Measurements from ENCODE around the gene SLC43A3. TPM values are rescaled to one million over a fixed set of nuclear protein-coding genes. Genes with fewer than 3 reads are reported as not detected.

SLC43A3 gene
- total and polyA plus RNA-seq, 9 of the 15 experiments (the other 6 are each of a cell fraction or from before 2014, with no cell fraction given), result 63.7 to 281 (median 139) TPM

GRCh38 chr11:57459164-57460021 lies 32.5 kb upstream of the SLC43A3 start (continued):
- TF ChIP-seq GTF3C2 (IDR thresholded peaks at IDR 0.05; ENCODE audit: borderline replicate concordance, extremely low read depth, insufficient read length) (no peak), E2F6 (IDR thresholded peaks at IDR 0.05; ENCODE audit: borderline replicate concordance in 1 of 2, extremely low read depth in 1 of 2, insufficient read depth in 1 of 2, insufficient read length in 1 of 2, low read depth in 1 of 2, low read length in 1 of 2, poor library complexity in 1 of 2, severe bottlenecking in 1 of 2) (peak; percentile 70 to 81), ZNF354B (CRISPR knock-in tag; IDR thresholded peaks at IDR 0.05) (no peak), SMARCA5 (IDR thresholded peaks at IDR 0.05) (no peak; the same call in 1 of the 2 replicates), ID3 (CRISPR knock-in tag; IDR thresholded peaks at IDR 0.05) (no peak), ID3 (tag; IDR thresholded peaks at IDR 0.05) (no peak), KLF13 (tag; IDR thresholded peaks at IDR 0.05; ENCODE audit: borderline replicate concordance, low read depth) (no peak), CREB1 (IDR thresholded peaks at IDR 0.05) (no peak), CREB1 (CRISPR knock-in tag; IDR thresholded peaks at IDR 0.05) (no peak), PCBP2 (IDR thresholded peaks at IDR 0.05; ENCODE audit: low read depth, low read length, poor library complexity, severe bottlenecking) (no peak), NFYB (IDR thresholded peaks at IDR 0.05; ENCODE audit: extremely low read depth, insufficient read length) (no peak), ZKSCAN3 (CRISPR knock-in tag; IDR thresholded peaks at IDR 0.05) (no peak), FUS (optimal IDR thresholded peaks at IDR 0.05; ENCODE audit: low read depth, low read length) (no peak), THRAP3 (IDR thresholded peaks at IDR 0.05; ENCODE audit: borderline replicate concordance) (no peak), CREB3 (tag; conservative IDR thresholded peaks at IDR 0.05; ENCODE audit: low read depth) (no peak)
- TF ChIP-seq, protein P1, sequence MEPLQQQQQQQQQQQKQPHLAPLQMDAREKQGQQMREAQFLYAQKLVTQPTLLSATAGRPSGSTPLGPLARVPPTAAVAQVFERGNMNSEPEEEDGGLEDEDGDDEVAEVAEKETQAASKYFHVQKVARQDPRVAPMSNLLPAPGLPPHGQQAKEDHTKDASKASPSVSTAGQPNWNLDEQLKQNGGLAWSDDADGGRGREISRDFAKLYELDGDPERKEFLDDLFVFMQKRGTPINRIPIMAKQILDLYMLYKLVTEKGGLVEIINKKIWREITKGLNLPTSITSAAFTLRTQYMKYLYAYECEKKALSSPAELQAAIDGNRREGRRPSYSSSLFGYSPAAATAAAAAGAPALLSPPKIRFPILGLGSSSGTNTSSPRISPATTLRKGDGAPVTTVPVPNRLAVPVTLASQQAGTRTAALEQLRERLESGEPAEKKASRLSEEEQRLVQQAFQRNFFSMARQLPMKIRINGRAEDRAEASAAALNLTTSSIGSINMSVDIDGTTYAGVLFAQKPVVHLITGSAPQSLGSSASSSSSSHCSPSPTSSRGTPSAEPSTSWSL (CRISPR knock-in tag; IDR thresholded peaks at IDR 0.05; ENCODE audit: borderline replicate concordance), result no peak
- TF ChIP-seq, protein P2, sequence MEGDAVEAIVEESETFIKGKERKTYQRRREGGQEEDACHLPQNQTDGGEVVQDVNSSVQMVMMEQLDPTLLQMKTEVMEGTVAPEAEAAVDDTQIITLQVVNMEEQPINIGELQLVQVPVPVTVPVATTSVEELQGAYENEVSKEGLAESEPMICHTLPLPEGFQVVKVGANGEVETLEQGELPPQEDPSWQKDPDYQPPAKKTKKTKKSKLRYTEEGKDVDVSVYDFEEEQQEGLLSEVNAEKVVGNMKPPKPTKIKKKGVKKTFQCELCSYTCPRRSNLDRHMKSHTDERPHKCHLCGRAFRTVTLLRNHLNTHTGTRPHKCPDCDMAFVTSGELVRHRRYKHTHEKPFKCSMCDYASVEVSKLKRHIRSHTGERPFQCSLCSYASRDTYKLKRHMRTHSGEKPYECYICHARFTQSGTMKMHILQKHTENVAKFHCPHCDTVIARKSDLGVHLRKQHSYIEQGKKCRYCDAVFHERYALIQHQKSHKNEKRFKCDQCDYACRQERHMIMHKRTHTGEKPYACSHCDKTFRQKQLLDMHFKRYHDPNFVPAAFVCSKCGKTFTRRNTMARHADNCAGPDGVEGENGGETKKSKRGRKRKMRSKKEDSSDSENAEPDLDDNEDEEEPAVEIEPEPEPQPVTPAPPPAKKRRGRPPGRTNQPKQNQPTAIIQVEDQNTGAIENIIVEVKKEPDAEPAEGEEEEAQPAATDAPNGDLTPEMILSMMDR (IDR thresholded peaks at IDR 0.05 in 2 of 3, conservative IDR thresholded peaks at IDR 0.05 in 1 of 3; ENCODE audit: insufficient read depth in 2 of 3, low read depth in 1 of 3, low read length in 3 of 3), result no peak

Data from K562 (cell line).